ENCODE measurements around the gene SUPT4H1. TPM values are rescaled to one million over a fixed set of nuclear protein-coding genes. Genes with fewer than 3 reads are reported as not detected.

Gene SUPT4H1
- total RNA-seq, 1 experiment from 2014 or later, result 100.0 TPM

GRCh38 chr17:58336456-58337209 lies 15.4 kb downstream of the SUPT4H1 start:
- H3K9ac ChIP-seq (ENCODE audit: low read length), result no peak overlapping the region
- peaks cover 6% of the 10 kb centered on the region; the same call in 1 of the 2 replicates for H3K4me1 ChIP-seq (ENCODE audit: insufficient read depth, low read length)
- no peak overlapping the region for H3K4me2 ChIP-seq (ENCODE audit: low read length)
- DNase-seq (no peak), ATAC-seq (no peak)
- intact Hi-C loops (cut with micrococcal nuclease), result no loop called here
- no peaks in the 10 kb centered on the region for H3K36me3 ChIP-seq (ENCODE audit: low read depth, low read length)
- H3K27ac ChIP-seq (ENCODE audit: low read length), result no peak overlapping the region
- no peak overlapping the region for H2AFZ ChIP-seq (ENCODE audit: low read length)
- no peaks in the 10 kb centered on the region for H3K79me2 ChIP-seq (ENCODE audit: low read length)
- ChIA-PET POLR2A (ENCODE audit: unreplicated experiment) (interaction anchor here (0.6 kb wide), 1 partner anchor 15 kb away, joined by 3 read pairs; the partner anchor contains the start of gene SUPT4H1), CTCF (no interaction called here)
- H3F3A ChIP-seq (ENCODE audit: low read length, unreplicated experiment), result no peaks in the 10 kb centered on the region
- H3K27me3 ChIP-seq (ENCODE audit: low read length), result no peaks in the 10 kb centered on the region
- no peaks in the 10 kb centered on the region for H3K9me2 ChIP-seq (replicated peaks; ENCODE audit: low read length)
- H3K4me3 ChIP-seq (ENCODE audit: low read length), result no peak overlapping the region
- TF ChIP-seq EZH2 (IDR thresholded peaks at IDR 0.05; ENCODE audit: low read length, unreplicated experiment) (no peak), EZH2phosphoT487 (IDR thresholded peaks at IDR 0.05; ENCODE audit: borderline replicate concordance, low read length) (no peak), CTCF (conservative IDR thresholded peaks at IDR 0.05; ENCODE audit: low read depth, low read length) (no peak)
- no TSS peak for BruUV-seq (replicated peaks)
- no peaks in the 10 kb centered on the region for H4K20me1 ChIP-seq (ENCODE audit: low read length)
- no peaks in the 10 kb centered on the region for H3K9me3 ChIP-seq (ENCODE audit: low read length)

GRCh38 chr17:58335779-58336455 lies 16.1 kb downstream of the SUPT4H1 start:
- H3K4me2 ChIP-seq (ENCODE audit: low read length), result no peak overlapping the region
- no peaks in the 10 kb centered on the region for H3K27me3 ChIP-seq (ENCODE audit: low read length)
- no TSS peak for BruUV-seq (replicated peaks)
- H3K4me3 ChIP-seq (ENCODE audit: low read length), result no peak overlapping the region
- ChIA-PET CTCF (no interaction called here), POLR2A (ENCODE audit: unreplicated experiment) (interaction anchor here (0.5 to 0.6 kb wide), 2 partner anchors 16 to 184 kb away, joined by 3 read pairs; partner anchors contain the start of gene SUPT4H1)
- no peak overlapping the region for H3K9ac ChIP-seq (ENCODE audit: low read length)
- no peaks in the 10 kb centered on the region for H3F3A ChIP-seq (ENCODE audit: low read length, unreplicated experiment)
- H4K20me1 ChIP-seq (ENCODE audit: low read length), result no peaks in the 10 kb centered on the region
- H3K9me2 ChIP-seq (replicated peaks; ENCODE audit: low read length), result no peaks in the 10 kb centered on the region
- no peak overlapping the region for H3K27ac ChIP-seq (ENCODE audit: low read length)
- H3K36me3 ChIP-seq (ENCODE audit: low read depth, low read length), result no peaks in the 10 kb centered on the region
- intact Hi-C loops (cut with micrococcal nuclease), result no loop called here
- peaks cover 6% of the 10 kb centered on the region; the same call in 1 of the 2 replicates for H3K4me1 ChIP-seq (ENCODE audit: insufficient read depth, low read length)
- no peaks in the 10 kb centered on the region for H3K9me3 ChIP-seq (ENCODE audit: low read length)
- peak; percentile 41 for DNase-seq
- peak; percentile 54 for ATAC-seq
- no peak for TF ChIP-seq EZH2 (IDR thresholded peaks at IDR 0.05; ENCODE audit: low read length, unreplicated experiment)
- no peak for TF ChIP-seq EZH2phosphoT487 (IDR thresholded peaks at IDR 0.05; ENCODE audit: borderline replicate concordance, low read length)
- no peak for TF ChIP-seq CTCF (conservative IDR thresholded peaks at IDR 0.05; ENCODE audit: low read depth, low read length)
- H3K79me2 ChIP-seq (ENCODE audit: low read length), result no peaks in the 10 kb centered on the region
- 0 out of 2 replicates have a peak overlapping the region, but pooled peaks have one; percentile 11 for H2AFZ ChIP-seq (ENCODE audit: low read length)

Measured in PC-3 (cell line).